Measurements from ENCODE around the gene NLRC3.

NLRC3 gene

DNA sequence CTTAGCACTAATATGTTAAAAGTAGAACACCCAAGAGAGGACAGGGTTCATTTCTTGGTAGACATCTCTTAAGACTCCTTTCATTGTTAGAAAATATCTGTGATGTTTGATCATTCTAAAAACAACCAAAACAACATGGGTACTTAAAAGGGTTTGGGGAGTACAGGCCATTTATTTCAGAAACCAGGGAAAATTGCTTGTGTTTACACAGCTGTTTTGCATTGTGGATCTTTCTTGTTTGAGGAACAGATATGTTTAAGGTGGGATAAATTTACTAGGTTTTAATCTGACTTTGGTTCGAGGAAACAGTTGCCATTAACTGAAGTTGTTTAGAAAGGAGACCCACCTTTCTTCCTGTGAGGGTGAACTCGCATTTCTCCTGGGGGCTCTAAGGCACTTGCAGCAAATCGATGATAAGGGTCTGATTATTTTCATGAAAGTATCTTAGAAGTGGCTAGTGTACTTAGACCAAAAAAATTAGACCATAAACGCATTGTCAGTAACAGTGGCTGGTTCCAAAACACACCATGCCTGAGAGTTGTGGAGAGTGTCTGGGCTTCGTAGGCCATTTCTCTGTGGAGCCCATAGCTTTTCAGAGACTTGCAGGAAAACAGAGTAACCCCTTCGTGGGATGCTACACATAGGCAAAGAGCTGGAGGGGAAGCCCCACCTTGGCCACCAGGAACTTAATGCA lies 58.8 kb downstream of the NLRC3 start:
- no peaks in the 10 kb centered on the region for H3K9me3 ChIP-seq (ENCODE audit: insufficient read depth, low read length)
- no peak overlapping the region for H3K4me3 ChIP-seq (ENCODE audit: insufficient read depth, low read length, poor library complexity, severe bottlenecking)
- no peaks in the 10 kb centered on the region for H3K9me2 ChIP-seq (replicated peaks; ENCODE audit: insufficient read depth, low read length)
- no peaks in the 10 kb centered on the region for H3F3A ChIP-seq (ENCODE audit: insufficient read depth)
- H3K9ac ChIP-seq (ENCODE audit: low read length): no peak overlapping the region
- no peak overlapping the region for H3K27ac ChIP-seq (ENCODE audit: low read depth, low read length)
- H3K4me2 ChIP-seq (ENCODE audit: low read depth, low read length, poor library complexity, severe bottlenecking): no peak overlapping the region
- H3K27me3 ChIP-seq (ENCODE audit: low read length): no peaks in the 10 kb centered on the region
- TF ChIP-seq, protein P1, sequence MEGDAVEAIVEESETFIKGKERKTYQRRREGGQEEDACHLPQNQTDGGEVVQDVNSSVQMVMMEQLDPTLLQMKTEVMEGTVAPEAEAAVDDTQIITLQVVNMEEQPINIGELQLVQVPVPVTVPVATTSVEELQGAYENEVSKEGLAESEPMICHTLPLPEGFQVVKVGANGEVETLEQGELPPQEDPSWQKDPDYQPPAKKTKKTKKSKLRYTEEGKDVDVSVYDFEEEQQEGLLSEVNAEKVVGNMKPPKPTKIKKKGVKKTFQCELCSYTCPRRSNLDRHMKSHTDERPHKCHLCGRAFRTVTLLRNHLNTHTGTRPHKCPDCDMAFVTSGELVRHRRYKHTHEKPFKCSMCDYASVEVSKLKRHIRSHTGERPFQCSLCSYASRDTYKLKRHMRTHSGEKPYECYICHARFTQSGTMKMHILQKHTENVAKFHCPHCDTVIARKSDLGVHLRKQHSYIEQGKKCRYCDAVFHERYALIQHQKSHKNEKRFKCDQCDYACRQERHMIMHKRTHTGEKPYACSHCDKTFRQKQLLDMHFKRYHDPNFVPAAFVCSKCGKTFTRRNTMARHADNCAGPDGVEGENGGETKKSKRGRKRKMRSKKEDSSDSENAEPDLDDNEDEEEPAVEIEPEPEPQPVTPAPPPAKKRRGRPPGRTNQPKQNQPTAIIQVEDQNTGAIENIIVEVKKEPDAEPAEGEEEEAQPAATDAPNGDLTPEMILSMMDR (IDR thresholded peaks at IDR 0.05; ENCODE audit: insufficient read depth, low read length, poor library complexity, severe bottlenecking): no peak
- no peak for TF ChIP-seq EZH2phosphoT487 (conservative IDR thresholded peaks at IDR 0.05; ENCODE audit: low read length)
- H2AFZ ChIP-seq (ENCODE audit: low read depth, low read length, severe bottlenecking): no peak overlapping the region
- no peaks in the 10 kb centered on the region for H4K20me1 ChIP-seq (ENCODE audit: low read depth, low read length)
- H3K79me2 ChIP-seq (ENCODE audit: insufficient read depth, low read length): no peaks in the 10 kb centered on the region
- H3K36me3 ChIP-seq (ENCODE audit: low read length): no peaks in the 10 kb centered on the region

DNA sequence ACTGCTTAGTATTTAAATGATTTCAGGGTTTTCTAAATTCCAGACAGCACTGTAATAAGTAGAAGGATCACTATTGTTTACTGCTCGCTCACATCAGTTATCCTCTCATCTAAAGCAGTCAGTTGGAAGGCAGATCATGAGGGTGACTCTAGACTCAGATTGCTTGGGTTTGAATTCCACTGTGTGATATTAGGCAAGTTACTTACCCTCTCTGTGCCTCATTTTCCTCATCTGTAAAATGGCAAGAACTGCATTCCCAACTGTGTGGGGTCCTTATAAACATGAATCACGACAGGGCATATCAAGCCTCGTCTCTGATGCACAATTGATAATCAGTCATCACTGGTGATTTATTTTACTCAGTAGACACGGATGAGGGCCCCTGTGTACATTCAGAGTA lies 61.3 kb downstream of the NLRC3 start:
- H3K4me3 ChIP-seq (ENCODE audit: insufficient read depth, low read length, poor library complexity, severe bottlenecking): no peak overlapping the region
- no peaks in the 10 kb centered on the region for H3K79me2 ChIP-seq (ENCODE audit: insufficient read depth, low read length)
- no peak overlapping the region for H2AFZ ChIP-seq (ENCODE audit: low read depth, low read length, severe bottlenecking)
- H3K27me3 ChIP-seq (ENCODE audit: low read length): no peaks in the 10 kb centered on the region
- TF ChIP-seq EZH2phosphoT487 (conservative IDR thresholded peaks at IDR 0.05; ENCODE audit: low read length): no peak
- TF ChIP-seq, protein P1 (IDR thresholded peaks at IDR 0.05; ENCODE audit: insufficient read depth, low read length, poor library complexity, severe bottlenecking): no peak
- H4K20me1 ChIP-seq (ENCODE audit: low read depth, low read length): no peaks in the 10 kb centered on the region
- no peaks in the 10 kb centered on the region for H3K36me3 ChIP-seq (ENCODE audit: low read length)
- H3K27ac ChIP-seq (ENCODE audit: low read depth, low read length): no peak overlapping the region
- no peak overlapping the region for H3K4me2 ChIP-seq (ENCODE audit: low read depth, low read length, poor library complexity, severe bottlenecking)
- H3F3A ChIP-seq (ENCODE audit: insufficient read depth): no peaks in the 10 kb centered on the region
- H3K9me3 ChIP-seq (ENCODE audit: insufficient read depth, low read length): no peaks in the 10 kb centered on the region
- H3K9me2 ChIP-seq (replicated peaks; ENCODE audit: insufficient read depth, low read length): no peaks in the 10 kb centered on the region
- H3K9ac ChIP-seq (ENCODE audit: low read length): no peak overlapping the region

DNA sequence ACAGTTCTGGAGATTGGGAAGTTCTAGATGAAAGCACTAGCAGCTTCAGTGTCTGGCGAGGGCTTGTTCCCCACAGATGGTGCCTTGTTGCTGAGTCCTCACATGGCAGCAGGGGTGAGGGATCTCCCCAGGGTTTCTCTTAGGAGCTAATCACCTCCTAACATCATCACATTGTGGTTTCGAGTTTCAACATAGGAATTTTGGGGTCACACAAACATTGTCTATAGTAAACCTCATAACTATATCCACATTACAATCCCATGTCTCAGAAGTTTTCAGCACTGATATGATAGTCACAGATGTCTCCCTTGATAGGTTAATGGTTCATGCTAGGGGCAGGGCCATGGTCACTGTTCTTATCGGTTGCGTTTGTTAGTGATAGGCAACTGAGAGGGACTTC lies 62.6 kb downstream of the NLRC3 start:
- H3K4me3 ChIP-seq (ENCODE audit: insufficient read depth, low read length, poor library complexity, severe bottlenecking): no peak overlapping the region
- H3K9me3 ChIP-seq (ENCODE audit: insufficient read depth, low read length): no peaks in the 10 kb centered on the region
- no peak overlapping the region for H3K4me2 ChIP-seq (ENCODE audit: low read depth, low read length, poor library complexity, severe bottlenecking)
- no peaks in the 10 kb centered on the region for H3K36me3 ChIP-seq (ENCODE audit: low read length)
- H2AFZ ChIP-seq (ENCODE audit: low read depth, low read length, severe bottlenecking): no peak overlapping the region
- H3F3A ChIP-seq (ENCODE audit: insufficient read depth): no peaks in the 10 kb centered on the region
- no peak overlapping the region for H3K27ac ChIP-seq (ENCODE audit: low read depth, low read length)
- H3K9ac ChIP-seq (ENCODE audit: low read length): no peak overlapping the region
- no peaks in the 10 kb centered on the region for H3K9me2 ChIP-seq (replicated peaks; ENCODE audit: insufficient read depth, low read length)
- no peaks in the 10 kb centered on the region for H4K20me1 ChIP-seq (ENCODE audit: low read depth, low read length)
- no peaks in the 10 kb centered on the region for H3K79me2 ChIP-seq (ENCODE audit: insufficient read depth, low read length)
- no peaks in the 10 kb centered on the region for H3K27me3 ChIP-seq (ENCODE audit: low read length)
- TF ChIP-seq, protein P1 (IDR thresholded peaks at IDR 0.05; ENCODE audit: insufficient read depth, low read length, poor library complexity, severe bottlenecking): no peak
- TF ChIP-seq EZH2phosphoT487 (conservative IDR thresholded peaks at IDR 0.05; ENCODE audit: low read length): no peak
